ENCODE data around the gene ROPN1.
"Not testable (repeated sequence)": the region's sequence is repeated elsewhere in the genome, so short reads cannot be mapped to it uniquely, and the experiment has no call there.

ROPN1 gene

GRCh38 chr3:123993818-123994217 lies 1.9 kb upstream of the ROPN1 start:
- no peak for DNase-seq

GRCh38 chr3:123986427-123986826 lies 5.5 kb downstream of the ROPN1 start:
- no peak for DNase-seq

GRCh38 chr3:123984957-123985356 lies 7.0 kb downstream of the ROPN1 start:
- no peak for DNase-seq

- DNase-seq = no peak
Observed at GRCh38 chr3:123984350-123984749, 7.6 kb downstream of the ROPN1 start.

GRCh38 chr3:123981317-123981716 lies 10.6 kb downstream of the ROPN1 start:
- not testable (repeated sequence) for DNase-seq

GRCh38 chr3:123980539-123980938 lies 11.4 kb downstream of the ROPN1 start:
- DNase-seq = no peak

GRCh38 chr3:123979525-123980501 lies 12.1 kb downstream of the ROPN1 start:
- DNase-seq = peak; percentile 66

- not testable (repeated sequence) for DNase-seq
Observed at GRCh38 chr3:123976904-123977303, 15.0 kb downstream of the ROPN1 start.

- DNase-seq = not testable (repeated sequence)
Observed at GRCh38 chr3:123976181-123976898, 15.6 kb downstream of the ROPN1 start.

GRCh38 chr3:123975030-123975429 lies 16.9 kb downstream of the ROPN1 start:
- DNase-seq = not testable (repeated sequence)

GRCh38 chr3:123971406-123971805 lies 20.5 kb downstream of the ROPN1 start:
- DNase-seq = peak; percentile 17

GRCh38 chr3:123967260-123967659 lies 24.7 kb downstream of the ROPN1 start:
- peak; percentile 58 for DNase-seq

- not testable (repeated sequence) for DNase-seq
Observed at GRCh38 chr3:123966799-123967198, 25.1 kb downstream of the ROPN1 start.

GRCh38 chr3:123964793-123965192 lies 27.1 kb downstream of the ROPN1 start:
- DNase-seq = not testable (repeated sequence)

GRCh38 chr3:123961508-123961856 lies 30.4 kb downstream of the ROPN1 start:
- DNase-seq = no peak

GRCh38 chr3:123960781-123961507 lies 31.0 kb downstream of the ROPN1 start, which contains the start of gene CCDC14:
Gene CCDC14 (minus strand): TSS chr3:123961229. CDS start chr3:123961173, 56 bp downstream.
- peak; percentile 98 for DNase-seq

- peak; percentile 99 for DNase-seq
Observed at GRCh38 chr3:123953735-123954134, 38.2 kb downstream of the ROPN1 start.

GRCh38 chr3:123952844-123953520 lies 38.9 kb downstream of the ROPN1 start:
- DNase-seq = peak; percentile 75

GRCh38 chr3:123951522-123952447 lies 40.1 kb downstream of the ROPN1 start:
- no peak for DNase-seq

- DNase-seq = no peak
Observed at GRCh38 chr3:123949641-123950040, 42.3 kb downstream of the ROPN1 start.

- no peak for DNase-seq
Observed at GRCh38 chr3:123948449-123948848, 43.5 kb downstream of the ROPN1 start.
